Tibial artery (tissue), 4 donors: ENCODE measurements around the gene SFT2D1.

Experiments
- DNase-seq, 2 donors: peaks; one replicate each; pipeline ENCODE4 v3.0.0-alpha.2; 2019
- H3K27ac ChIP-seq, 2 donors: fragments of 200-600 bp; sonication (generic) in 1 of 2; 1 replicate in 1 of 2; 2 replicates in 1 of 2; pipeline ENCODE4 v1.5.1; 2018 to 2019; ENCODE audit warnings: mild to moderate bottlenecking in 1 of 2
- H3K27me3 ChIP-seq, 2 donors: fragments of 200-600 bp; sonication (generic) in 1 of 2; one replicate each; pipeline versions ENCODE4 v1.5.1 to v1.6.0; 2016 to 2019
- H3K36me3 ChIP-seq, 3 donors: fragments of 200-600 bp; sonication (generic) in 2 of 3; one replicate each; pipeline ENCODE4 v1.5.1; 2016 to 2019; ENCODE audit warnings: mild to moderate bottlenecking in 2 of 3
- H3K4me1 ChIP-seq, 4 donors: fragments of 200-600 bp; sonication (generic) in 2 of 4; 1 replicate in 3 of 4; 2 replicates in 1 of 4; pipeline ENCODE4 v1.5.1; 2016 to 2019
- H3K4me3 ChIP-seq, 2 donors: fragments of 200-600 bp; sonication (generic) in 1 of 2; 1 replicate in 1 of 2; 2 replicates in 1 of 2; pipeline ENCODE4 v1.5.1; 2018 to 2019; ENCODE audit warnings: mild to moderate bottlenecking in 2 of 2
- H3K9me3 ChIP-seq, 3 donors: fragments of 200-600 bp; sonication (generic) in 1 of 3; one replicate each; pipeline ENCODE4 v1.5.1; 2016 to 2019
- intact Hi-C: fragments of 100-400 bp; cut with DNase I; formaldehyde crosslinking; loops from one replicate; pipeline ENCODE4 v1.15.0; 2023; ENCODE audit warnings: low total_unique reads
- TF ChIP-seq, protein P1 (sequence below), 2 experiments: fragments of 200-600 bp in 1 of 2; fragments of 450-650 bp in 1 of 2; IDR thresholded peaks; one replicate each; pipeline ENCODE4 v1.5.1; 2017 to 2019; ENCODE audit warnings: antibody characterized with exemption in 2 of 2, mild to moderate bottlenecking in 1 of 2, moderate library complexity in 1 of 2

The SFT2D1 gene

DNA sequence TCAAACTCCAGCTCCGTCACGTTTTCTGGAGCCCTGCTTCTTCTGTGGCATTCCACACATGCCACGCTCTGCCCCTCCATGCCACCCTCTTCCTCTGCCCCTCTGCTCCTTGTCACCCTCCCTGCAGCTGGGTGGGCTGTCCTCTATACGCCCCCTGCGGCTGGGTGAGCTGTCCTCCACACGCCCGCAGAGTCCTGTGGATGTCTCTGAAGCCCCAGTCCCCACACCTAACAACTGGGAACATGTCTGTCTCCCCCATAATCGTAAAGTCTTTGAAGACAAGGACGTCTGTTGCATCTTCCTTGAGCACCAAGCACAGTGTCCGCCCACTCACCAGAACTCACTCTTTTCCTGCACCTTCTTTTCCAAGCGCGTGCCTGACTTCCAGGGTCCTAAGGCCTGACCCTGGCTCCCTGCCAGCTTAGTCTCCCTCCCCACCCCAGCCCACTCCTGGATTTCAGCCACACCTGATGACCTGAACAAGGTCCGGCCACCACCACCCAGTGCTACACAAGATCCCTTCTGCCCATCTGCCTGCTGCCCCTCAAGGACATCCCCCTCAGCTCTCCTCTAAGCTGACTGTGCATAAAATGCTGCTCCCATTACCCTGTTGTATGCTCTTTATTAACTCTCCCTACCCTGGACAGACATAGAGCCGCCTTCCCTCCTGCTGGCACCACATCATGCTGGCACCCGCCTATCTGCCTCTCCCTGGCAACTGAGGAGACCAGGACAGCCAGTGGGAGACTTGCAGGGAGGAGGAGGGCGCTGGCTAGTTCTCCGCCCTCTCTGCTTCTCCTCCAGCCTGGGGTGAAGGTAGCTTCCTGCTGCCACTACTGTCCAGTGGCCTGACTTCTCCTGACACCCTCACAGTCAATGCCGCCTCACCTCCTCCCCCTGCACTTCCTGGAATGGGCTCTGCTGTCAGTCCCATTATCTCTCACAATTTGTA, 23.4 kb downstream of the SFT2D1 start:
- TF ChIP-seq, protein P1, sequence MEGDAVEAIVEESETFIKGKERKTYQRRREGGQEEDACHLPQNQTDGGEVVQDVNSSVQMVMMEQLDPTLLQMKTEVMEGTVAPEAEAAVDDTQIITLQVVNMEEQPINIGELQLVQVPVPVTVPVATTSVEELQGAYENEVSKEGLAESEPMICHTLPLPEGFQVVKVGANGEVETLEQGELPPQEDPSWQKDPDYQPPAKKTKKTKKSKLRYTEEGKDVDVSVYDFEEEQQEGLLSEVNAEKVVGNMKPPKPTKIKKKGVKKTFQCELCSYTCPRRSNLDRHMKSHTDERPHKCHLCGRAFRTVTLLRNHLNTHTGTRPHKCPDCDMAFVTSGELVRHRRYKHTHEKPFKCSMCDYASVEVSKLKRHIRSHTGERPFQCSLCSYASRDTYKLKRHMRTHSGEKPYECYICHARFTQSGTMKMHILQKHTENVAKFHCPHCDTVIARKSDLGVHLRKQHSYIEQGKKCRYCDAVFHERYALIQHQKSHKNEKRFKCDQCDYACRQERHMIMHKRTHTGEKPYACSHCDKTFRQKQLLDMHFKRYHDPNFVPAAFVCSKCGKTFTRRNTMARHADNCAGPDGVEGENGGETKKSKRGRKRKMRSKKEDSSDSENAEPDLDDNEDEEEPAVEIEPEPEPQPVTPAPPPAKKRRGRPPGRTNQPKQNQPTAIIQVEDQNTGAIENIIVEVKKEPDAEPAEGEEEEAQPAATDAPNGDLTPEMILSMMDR (IDR thresholded peaks at IDR 0.05): no peak
- H3K27me3 ChIP-seq: no peaks in the 10 kb centered on the region
- no peak overlapping the region for H3K27ac ChIP-seq
- DNase-seq: no peak
- no peaks in the 10 kb centered on the region for H3K9me3 ChIP-seq
- H3K4me3 ChIP-seq: no peak overlapping the region
- H3K36me3 ChIP-seq: peaks cover 30 to 38% (median 32%) of the 10 kb centered on the region in 3 donors
- H3K4me1 ChIP-seq: no peaks in the 10 kb centered on the region
- intact Hi-C loops: no loop called here

DNA sequence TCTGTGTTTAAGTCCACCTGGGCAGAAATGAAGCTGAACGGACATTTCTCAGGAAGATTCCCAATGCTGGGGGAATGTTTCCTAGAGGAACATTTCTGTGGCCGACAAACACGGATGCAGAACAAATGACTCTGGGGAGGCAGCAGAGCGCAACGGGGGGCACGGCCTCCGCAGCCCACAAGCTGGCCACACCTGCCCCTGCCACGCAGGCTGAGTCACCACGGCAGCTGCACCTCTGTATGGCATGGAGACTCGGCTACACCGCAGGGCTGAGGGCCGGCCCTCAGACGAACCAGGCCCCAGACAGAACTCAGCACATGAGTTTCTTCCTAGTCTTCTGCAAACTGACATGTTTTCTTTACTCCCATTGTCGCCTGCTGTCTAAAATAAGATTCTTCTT, 24.1 kb downstream of the SFT2D1 start:
- Histone ChIP-seq H3K4me3 (no peak overlapping the region), H3K27ac (no peak overlapping the region), H3K9me3 (no peaks in the 10 kb centered on the region), H3K36me3 (peaks cover 24 to 31% (median 26%) of the 10 kb centered on the region in 3 donors), H3K27me3 (no peaks in the 10 kb centered on the region), H3K4me1 (no peaks in the 10 kb centered on the region)
- TF ChIP-seq, protein P1 (IDR thresholded peaks at IDR 0.05): no peak
- no peak for DNase-seq
- intact Hi-C loops: no loop called here

DNA sequence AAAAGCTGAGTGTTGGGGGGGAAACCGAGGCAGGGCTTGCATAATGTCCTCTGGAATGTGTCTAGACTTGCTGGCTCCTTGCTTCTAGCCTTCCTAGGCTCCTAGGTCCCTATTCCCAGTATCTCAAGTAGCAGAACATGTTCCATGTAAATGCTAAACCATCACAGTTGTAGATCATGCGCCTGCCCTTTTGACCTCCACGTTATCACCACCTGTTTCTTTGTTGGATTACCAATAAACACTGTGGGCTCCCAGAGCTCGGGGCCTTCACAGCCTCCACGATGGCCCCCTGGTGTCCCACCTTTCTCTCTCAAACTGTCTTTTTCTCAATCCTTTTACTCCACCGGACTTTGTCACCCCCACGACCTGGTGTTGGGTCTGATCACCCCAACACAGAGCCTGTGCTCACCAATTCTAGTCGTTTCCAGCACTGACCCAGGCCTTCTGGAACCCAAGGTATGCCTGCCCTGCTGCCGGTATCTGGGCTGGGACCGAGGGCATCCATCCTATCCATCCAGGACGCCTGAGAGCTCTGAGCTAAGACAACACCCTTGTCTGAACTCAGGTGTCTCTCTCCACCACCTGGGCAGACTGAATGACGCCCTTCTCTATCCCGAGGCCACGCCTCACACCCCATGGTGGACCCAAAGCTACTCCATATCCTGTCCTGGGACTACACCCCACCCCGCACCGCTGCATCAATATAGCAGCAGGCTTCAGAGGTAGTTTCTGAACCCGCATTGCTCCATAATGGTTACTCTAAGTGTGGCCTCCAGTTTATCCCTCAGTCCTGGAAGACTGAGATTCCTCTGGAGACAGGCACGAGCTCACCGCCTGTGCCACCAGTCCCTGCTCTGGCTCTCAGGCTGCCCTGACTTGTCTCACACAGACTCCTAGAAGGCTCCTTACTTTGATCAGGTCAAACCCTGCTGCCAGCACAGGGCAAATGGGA, 24.8 kb downstream of the SFT2D1 start:
- intact Hi-C loops: no loop called here
- TF ChIP-seq, protein P1 (IDR thresholded peaks at IDR 0.05): no peak
- no peak overlapping the region for H3K4me3 ChIP-seq
- no peaks in the 10 kb centered on the region for H3K9me3 ChIP-seq
- no peak for DNase-seq
- H3K27ac ChIP-seq: no peak overlapping the region
- H3K36me3 ChIP-seq: peaks cover 17 to 29% (median 19%) of the 10 kb centered on the region in 3 donors
- no peaks in the 10 kb centered on the region for H3K27me3 ChIP-seq
- H3K4me1 ChIP-seq: no peaks in the 10 kb centered on the region

DNA sequence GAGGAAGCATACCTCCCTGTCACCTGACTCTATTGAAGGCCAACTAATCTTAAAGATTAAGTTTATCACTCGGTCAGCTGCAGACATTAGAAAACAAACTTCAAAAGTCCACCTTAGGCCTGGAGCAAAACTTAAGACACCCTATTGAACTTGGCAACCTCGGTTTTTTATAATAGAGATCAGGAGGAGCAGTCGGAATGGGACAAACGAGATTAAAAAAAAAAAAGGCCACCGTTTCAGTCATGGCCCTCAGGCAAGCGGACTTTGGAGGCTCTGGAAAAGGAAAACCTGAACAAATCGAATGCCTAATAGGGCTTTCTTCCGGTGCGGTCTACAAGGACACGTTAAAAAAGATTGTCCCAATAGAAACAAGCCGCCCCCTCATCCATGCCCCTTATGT, 26.9 kb downstream of the SFT2D1 start:
- intact Hi-C loops: no loop called here
- no peak for DNase-seq
- TF ChIP-seq, protein P1 (IDR thresholded peaks at IDR 0.05): no peak

DNA sequence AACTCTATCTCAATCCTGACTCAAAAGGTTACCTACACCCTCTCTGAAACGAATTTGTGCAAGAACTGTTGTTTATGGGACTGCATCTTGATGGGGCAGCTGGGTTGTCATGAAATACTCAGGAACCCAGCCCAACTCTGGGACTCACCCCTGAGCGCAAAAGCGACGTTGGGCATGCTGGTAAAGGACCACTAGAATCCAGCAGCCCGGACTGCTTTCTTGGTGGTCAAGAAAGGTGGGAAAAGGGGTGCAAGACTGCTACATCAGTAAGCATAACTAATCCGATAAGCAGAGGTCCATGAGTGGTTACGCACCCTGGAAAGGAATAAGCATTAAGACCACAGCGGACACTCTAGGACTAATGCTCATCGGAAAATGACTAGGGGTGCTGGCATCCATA, 27.9 kb downstream of the SFT2D1 start:
- Histone ChIP-seq H3K36me3 (peaks cover 0 to 13% (median 0%) of the 10 kb centered on the region in 3 donors), H3K4me1 (no peaks in the 10 kb centered on the region), H3K9me3 (no peaks in the 10 kb centered on the region), H3K27ac (no peak overlapping the region), H3K27me3 (no peaks in the 10 kb centered on the region), H3K4me3 (no peak overlapping the region)
- DNase-seq: no peak
- TF ChIP-seq, protein P1 (IDR thresholded peaks at IDR 0.05): no peak
- intact Hi-C loops: loop anchor here (5.0 kb wide), 1 partner anchor 83 kb away; no protein-coding TSS in a partner anchor

More for the DNA sequence above, 26.9 kb downstream of the SFT2D1 start:
- no peaks in the 10 kb centered on the region for H3K9me3 ChIP-seq
- no peak overlapping the region for H3K27ac ChIP-seq
- no peaks in the 10 kb centered on the region for H3K27me3 ChIP-seq
- H3K4me1 ChIP-seq: no peaks in the 10 kb centered on the region
- no peak overlapping the region for H3K4me3 ChIP-seq
- H3K36me3 ChIP-seq: peaks cover 0 to 19% (median 0%) of the 10 kb centered on the region in 3 donors
